Measurements from ENCODE around the gene FGGY.
"Not testable (repeated sequence)": the region's sequence is repeated elsewhere in the genome, so short reads cannot be mapped to it uniquely, and the experiment has no call there.

FGGY gene, protein sequence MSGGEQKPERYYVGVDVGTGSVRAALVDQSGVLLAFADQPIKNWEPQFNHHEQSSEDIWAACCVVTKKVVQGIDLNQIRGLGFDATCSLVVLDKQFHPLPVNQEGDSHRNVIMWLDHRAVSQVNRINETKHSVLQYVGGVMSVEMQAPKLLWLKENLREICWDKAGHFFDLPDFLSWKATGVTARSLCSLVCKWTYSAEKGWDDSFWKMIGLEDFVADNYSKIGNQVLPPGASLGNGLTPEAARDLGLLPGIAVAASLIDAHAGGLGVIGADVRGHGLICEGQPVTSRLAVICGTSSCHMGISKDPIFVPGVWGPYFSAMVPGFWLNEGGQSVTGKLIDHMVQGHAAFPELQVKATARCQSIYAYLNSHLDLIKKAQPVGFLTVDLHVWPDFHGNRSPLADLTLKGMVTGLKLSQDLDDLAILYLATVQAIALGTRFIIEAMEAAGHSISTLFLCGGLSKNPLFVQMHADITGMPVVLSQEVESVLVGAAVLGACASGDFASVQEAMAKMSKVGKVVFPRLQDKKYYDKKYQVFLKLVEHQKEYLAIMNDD

DNA sequence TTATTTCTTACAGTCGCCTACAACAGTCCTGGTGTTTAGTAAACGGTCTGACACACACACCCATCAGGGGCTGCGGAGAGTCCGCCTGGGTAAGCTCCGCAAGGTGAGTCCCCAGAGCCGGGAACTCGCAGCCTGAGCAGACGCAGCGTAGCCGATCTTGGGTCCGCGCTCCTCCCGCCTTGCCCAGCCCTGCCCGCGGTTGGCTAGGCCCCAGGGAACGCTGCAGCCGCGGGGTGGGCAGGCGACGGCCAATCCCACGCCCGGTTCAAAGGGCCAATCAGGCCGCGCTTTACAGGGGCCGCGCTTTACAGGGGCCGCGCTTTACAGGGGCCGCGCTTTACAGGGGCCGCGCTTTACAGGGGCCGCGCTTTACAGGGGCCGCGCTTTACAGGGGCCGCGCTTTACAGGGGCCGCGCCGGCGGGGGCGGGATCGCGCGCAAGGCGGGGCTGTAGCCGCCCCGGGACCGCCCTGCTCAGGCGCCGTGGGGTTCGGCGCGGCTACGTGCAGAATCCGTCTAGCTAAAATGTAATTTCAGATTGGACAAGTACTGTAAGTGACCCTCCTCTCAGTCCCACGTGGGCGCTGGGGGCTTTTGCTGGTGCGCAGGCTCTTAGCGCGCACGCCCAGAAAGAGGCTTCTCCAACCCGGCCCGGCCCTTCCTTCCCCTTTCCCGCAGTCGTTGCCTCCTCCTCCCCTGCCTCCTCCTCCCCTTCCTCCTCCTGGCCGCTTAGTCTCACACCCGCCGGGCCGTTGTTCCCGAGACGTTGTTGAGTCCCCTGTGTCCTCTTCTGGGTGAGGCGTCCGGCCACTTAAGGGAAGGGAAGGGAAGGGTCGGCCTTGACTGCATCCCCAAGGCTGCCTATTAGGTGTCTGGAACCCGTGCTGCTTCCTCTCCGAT is at the start of gene FGGY:
FGGY (plus strand) TSS at position 737 of the 899 bp plus-strand sequence. CDS start 24,456 bp downstream, outside the sequence.
- DNase-seq = peak; percentile 91

DNA sequence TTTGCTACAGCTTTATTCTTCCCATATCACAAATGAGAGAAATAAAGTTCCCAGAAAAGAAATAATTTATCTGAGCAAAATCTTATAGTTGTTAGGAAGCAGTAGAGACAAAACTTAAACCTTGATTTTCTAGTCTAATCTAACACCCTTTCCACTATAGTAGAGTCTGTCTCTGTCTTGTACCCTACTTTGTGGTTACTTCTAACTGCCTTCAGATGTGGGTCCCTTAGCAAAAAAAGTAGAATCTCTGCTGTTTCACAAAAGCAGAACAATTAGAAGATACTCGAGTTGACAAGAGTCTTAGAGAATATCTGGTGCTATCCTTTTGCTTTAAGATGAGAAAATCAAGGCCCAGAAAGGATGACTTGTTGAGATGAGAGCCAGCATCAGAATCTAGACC is 48.1 kb upstream of the FGGY start:
- no peak for DNase-seq

DNA sequence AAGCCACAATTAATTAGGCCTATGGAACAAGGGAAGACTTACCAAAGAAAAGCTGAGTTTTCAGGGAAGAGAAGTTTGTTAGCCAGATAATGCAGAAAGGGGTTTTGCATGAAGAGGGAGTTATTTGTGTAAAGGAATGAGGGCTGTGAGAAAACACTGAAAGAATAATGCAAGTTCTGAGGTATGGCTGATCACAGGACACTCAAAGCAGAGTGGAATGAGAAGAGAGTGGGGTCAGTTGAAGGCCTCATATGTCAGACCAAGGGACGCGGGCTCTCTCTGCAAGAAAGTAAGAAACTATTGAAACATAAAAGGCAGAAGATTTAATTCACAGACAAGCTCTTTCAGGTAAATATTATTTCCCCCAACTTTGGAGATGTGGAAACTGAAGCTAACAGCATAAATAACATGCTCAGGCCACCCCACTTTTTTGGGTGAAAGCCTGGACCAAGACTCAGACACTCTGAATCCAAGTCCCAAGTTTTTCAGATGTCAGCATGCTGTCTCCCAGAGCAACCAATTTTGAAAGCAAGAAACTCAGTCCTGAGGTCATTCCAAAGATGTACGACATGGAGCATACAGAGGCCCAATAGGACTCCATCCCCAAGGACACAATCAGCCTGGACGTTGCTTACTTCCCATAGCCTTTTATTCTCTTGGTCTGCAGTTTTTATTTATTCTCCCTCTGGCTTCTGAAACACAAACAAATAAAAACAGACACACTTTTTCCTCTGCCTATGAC is 47.3 kb upstream of the FGGY start:
- DNase-seq = no peak

DNA sequence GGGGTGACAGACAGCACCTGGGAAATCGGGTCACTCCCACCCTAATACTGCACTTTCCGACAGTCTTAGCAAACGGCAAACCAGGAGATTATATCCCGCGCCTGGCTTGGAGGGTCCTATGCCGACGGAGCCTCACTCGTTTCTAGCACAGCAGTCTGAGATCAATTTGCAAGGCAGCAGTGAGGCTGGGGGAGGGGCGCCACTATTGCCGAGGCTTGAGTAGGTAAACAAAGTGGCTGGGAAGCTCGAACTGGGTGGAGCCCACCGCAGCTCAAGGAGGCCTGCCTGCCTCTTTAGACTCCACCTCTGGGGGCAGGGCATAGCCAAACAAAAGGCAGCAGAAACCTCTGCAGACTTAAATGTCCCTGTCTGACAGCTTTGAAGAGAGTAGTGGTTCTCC is 45.8 kb upstream of the FGGY start:
- not testable (repeated sequence) for DNase-seq

DNA sequence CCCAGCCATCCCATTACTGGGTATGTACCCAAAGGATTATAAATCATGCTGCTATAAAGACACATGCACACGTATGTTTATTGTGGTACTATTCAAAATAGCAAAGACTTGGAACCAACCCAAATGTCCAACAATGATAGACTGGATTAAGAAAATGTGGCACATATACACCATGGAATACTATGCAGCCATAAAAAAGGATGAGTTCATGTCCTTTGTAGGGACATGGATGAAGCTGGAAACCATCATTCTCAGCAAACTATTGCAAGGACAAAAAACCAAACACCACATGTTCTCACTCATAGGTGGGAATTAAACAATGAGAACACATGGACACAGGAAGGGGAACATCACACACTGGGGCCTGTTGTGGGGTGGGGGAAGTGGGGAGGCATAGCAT is 40.5 kb upstream of the FGGY start:
- DNase-seq = not testable (repeated sequence)

DNA sequence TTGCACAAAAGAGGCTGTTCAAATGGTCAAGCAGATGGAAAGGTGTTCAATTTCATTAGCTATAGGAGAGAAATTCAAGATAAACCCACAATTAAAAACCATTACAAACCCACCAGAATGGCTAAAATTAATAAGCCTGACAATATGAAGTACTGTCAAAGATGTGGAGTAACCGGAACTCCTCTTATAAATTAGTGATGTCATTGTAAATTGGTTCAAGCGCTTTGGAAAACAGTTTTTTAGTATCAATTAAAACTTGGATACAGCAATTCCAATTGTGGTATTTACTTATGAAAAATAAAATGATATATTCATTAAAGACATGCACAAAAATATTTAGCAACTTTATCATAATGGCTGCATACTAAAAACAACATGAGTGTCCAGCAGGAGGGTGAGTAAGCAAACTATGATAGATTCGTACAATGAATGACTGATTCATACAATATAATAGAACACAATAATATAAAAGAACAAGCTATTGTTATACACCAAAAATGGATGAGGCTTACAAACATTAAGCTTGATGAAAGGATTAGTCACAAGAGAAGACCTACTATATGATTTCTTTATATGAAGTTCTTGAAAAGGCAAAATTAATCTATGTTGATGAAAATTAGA is 38.4 kb upstream of the FGGY start:
- DNase-seq = no peak

DNA sequence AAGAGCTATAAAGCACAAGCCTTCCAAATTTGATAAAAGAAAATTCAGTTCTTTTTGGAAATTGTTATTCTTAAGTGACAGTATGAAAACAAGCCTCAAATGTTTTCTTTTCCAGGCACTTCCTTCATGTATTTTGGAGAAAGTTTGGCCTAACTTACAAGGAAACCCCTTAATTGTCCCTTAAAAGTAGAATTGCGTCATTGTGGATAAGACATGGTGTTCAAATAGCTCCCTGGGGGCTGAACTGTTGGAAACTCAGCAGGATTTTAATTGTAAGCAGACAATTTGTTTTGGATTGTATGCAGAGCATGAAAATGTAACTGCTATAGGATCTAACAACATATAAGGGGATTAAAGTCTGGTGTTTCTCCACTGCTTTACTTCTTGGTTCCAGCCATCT is 35.4 kb upstream of the FGGY start:
- DNase-seq = no peak

DNA sequence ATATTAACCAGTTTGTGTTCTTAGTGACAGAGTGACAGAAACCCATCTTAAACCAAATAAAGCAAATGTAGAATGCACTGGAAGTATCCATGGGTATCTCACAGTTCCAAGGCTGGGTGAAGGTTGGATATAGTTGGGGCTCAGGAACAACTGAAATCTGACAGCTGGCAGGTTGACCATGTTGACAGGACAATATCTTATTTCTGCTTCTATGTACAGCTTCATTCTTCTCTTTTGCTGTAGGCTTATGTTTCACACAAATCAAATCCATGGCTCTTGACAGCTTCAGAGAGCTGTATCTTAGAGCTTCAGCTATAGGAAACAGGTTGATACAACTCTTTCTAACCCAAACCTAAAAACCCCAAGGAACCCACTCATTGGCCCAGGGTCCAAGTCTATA is 34.3 kb upstream of the FGGY start:
- DNase-seq = no peak

DNA sequence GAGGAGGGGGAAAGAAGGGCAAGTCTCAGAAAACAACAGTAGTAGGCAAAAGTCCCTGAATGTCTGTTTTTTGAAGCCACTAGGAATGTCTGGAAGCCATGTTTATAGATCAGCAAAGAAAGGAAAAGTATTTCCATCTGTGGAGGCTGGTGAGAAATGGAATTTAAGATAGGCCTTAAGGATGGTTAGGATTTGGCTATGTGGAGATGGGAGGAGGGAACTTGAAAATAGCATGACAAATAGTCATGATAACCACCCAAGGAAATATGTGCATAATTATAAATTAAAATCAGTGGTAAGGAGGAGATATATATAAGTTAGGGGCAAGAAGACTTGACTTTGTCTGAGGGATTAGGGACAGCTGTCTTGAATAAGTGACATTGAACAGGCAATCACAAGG is 33.8 kb upstream of the FGGY start:
- DNase-seq = no peak

DNA sequence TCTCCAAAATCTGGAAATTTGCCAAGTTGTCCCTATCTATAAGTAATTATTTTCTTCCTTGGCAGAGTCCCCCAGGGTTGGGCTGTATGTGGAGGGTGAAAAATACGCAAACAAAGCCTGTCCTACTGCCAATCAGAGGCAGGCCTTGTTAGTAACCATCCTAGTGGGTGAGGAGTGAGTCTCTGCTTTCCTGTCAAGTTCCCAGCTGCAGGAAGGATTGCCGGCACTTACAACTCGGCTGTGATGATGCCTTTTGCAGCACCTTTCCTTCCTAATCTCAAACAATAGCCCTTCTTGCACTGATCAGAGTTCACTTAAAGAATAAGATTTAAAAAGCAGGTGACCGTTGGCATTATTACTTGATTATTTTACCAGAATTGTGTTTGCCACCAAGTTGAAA is 31.3 kb upstream of the FGGY start:
- DNase-seq = no peak

DNA sequence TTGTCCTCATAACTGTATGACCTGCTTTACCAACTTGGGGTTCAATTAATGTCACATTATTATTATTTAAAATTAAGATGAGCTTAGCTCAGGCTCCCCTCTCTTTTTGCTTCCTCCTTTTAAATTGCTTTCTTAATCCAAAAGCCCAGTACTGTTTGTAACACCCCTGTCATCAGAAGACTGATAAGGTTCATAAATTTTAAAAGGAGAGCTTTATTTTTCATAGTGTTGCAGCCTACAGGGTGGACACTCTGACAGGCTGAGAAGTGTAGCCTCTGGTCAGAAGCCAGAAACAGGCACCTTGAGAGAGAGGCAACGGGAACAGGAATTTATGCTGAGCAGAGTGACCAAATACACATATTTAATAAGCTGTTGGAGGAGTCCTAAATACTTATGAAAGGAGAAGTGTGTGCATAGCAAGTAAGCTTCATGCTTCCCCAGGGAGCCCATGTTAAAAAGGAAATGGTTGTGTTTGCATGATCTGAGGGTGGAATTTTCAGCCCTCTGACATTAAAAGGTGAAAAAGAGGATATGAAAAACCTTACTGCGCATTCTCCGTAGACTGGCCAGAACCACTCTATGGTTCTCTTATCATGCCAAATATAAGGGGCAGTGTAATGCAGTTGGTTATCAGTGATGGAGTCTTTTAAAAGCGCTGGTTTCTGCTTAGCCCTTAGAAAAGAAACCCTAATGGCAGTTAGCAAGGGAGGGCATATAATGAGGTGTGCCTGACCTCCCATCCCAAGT is 30.5 kb upstream of the FGGY start:
- no peak for DNase-seq

DNA sequence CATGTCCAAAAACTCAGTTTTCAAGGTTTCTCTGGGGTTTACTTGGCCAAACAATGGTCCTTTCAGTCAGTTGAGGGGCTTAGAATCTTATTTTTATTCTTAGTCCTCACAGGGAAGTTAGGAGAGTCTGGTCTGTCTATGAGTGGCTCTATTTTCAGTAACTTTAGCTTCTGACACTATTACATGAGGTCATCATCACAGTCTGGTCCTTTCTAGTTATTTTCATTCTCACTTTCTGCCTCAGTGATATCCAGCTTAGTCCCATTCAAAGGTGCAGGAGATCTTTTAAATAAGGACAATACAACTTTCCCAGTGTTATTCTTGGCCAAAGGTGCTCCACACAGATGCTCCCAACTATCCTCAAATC is 30.0 kb upstream of the FGGY start:
- no peak for DNase-seq

DNA sequence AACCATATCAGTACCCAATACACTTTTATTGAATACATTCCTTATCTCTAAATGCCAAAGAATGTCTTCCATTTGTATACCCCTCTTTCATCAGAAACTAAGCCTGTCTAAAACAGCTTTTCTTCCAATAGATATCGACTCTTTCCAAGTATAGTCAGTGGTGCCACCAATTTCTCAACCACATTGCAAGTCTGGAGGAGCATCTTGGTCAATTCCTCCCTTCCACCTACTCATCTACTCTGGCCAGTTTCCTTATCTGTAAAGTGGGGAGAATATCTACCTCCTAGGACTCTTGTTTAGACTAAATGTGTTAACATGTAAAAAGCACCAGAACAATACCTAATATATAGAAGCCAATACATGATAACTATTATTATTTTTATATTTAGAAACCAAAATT is 28.5 kb upstream of the FGGY start:
- no peak for DNase-seq

DNA sequence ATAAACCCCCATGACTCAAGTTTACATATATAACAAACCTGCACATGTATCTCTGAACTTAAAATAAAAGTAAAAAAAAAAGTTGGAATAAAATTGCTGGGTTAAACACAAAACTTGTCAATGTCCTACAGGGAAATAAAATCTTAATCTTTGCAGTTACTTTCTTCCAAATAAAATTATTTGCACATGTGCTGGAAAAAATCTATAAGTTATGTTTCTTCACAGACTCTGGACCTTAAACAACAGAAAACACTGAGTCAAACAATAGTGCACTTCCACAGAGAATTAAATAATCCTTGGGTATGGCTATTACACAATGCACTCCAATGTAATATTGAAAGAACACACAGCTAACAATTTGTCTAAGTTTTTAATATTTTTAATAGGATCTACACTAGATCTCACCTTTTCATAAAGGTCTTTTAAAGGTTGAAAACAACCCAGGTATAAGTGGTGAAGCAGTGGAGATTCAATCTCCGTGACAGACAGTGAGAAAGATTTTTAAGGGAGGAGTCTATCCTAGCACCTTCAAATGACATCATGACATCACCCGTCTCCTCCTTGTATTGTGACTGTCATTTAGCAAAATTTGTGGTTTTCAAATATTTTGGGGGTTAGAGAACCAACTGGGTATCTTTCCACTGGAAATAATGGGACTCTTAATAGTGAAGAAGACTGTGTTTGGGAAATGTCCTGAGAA is 25.2 kb upstream of the FGGY start:
- no peak for DNase-seq

DNA sequence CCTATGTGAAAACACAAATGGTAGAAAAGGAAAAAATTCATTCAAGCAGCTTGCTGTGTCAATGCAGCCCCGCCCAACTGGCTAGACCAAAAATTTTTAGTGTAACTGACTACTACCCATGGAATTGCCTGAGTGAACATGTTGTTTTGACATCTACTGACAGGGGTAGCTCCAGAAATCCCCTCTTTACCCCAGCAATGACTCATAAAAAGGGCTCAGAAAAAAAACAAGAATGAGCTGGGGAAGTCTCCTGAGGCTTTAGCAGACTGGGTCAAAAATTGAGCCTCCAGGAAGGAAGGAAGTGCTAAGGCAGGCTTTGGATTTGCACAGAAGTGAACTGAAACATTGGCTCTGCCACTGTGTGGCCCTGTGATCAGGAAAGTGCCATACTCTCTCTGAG is 24.4 kb upstream of the FGGY start:
- no peak for DNase-seq

DNA sequence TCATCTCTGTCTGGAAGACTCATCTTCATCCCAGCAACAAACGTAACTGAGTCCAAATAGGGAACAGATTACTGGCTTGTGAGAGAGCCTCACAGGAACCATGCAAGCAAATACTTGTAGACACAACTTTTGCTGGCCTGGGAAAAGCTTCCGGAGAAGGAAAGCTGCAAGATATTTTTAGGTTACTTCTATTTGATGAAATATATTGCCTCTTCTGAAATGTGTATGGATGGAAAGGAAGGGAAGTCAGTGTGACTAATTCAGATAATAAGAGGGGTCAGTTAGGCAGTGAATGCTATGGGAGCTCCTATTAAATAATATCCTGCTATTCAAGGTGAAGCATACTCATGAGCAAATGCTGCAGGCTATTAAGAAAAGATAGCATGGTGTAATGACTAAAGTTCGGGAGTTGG is 20.4 kb upstream of the FGGY start:
- no peak for DNase-seq

DNA sequence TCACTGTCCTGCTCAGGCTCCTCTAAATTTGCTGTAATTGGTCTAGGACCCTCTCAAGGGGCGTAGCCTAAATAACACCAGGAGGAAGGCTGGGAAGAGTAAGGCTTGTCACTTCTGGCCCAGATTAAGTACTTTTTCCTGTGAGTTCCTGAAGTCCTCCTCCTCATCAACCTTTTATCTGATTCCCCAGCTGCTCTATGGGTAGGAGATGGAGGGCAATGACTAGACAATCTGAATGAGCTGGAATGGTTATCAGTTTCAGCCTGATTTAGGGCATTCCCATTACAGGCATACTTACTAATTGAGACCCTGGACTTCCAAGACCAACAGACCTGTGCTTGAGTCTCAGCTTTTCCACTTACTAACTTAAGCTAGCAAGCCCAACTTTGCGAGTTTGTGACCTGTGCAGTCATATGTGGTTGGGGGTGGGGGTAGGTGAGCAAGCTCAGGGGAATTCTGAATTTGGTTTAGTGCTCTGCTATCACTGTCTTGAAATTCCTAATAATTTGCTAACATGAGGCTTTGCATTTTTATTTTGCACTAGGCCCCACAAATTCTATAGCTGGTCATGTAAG is 18.0 kb upstream of the FGGY start:
- no peak for DNase-seq

DNA sequence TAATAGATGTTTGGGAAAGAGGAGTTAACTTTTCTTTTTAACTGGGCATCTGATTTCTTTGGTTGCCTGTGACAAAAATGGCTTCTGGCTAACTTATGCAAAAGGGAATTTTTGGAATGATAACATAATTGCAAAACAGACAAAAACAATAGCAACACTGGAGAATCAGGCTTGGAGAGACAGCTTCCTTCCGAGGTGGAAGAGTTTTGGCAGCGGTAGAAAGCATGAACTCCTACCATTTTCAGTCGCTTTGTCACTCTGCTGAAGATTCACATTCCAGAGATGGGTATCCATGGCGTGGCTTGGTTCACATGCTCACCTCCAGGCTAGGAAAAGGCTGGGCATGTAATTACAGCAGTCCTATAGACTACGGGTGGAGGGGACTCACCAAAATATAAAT is 17.2 kb upstream of the FGGY start:
- no peak for DNase-seq

DNA sequence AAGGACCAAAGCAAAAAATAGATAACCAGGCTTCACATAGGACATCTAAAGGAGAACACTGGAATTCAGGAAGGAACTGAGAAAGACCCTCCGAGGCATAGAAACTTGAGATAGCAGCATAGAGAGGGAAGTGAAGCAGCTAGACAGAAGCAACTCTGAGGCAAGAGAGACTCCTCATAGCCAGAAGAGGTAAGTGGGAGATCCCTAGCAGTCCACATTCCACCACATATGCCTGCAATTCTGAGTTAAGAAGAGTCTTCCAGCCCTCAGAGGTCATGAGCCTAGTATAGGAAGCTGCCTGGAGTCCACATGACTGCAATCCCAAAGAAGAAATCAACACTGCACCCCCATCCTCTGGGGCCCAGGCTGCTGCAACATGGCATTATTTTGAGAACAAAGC is 13.9 kb upstream of the FGGY start:
- DNase-seq = no peak

DNA sequence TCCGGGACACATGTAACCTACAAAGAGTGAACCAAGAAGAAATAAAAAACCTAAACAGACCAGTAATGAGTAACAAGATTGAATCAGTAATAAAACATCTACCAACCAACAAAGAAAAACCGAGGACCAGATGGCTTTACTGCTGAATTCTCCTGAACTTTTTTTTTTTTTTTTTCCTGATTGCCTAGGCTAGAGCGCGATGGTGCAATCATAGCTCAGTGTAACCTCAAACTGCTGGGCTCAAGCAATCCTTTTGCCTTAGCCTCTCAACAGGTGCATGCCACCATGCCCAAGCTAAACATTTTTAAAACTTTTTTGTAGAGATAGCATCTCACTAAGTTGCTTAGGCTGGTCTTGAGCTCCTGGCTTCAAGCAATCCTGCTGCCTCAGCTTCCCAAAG is 11.2 kb upstream of the FGGY start:
- no peak for DNase-seq

DNA sequence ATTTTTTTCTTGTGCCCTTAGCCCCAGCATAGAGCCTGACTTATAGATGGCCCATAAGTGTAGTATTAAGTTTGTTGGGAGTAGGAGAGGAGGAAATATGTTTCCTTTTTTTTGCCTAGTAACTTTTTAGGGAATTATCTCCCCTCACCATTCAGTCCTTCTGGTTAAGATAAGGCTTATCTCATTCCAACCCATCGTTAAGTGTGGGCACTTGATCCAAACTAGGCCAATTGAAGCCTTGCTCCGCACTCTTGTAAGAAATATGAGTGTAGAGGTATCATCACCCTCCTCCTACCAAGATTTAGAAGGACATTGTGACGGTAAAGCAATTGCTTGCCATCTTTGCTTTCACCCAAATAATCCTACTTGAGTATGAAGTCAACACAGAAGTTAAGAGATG is 8.8 kb upstream of the FGGY start:
- DNase-seq = no peak

All from NCI-H2081 treated with DMSO at 0.1 percent for 48 hours (cell line).